PC-3 (cell line): ENCODE measurements around the gene MACROD2.

Source experiments
- CTCF ChIP-seq: fragments of 300-600 bp; sonication (generic); conservative IDR thresholded peaks from 2 replicates; pipeline ENCODE4 v1.5.1; 2017; ENCODE audit warnings: antibody characterized with exemption, low read depth, mild to moderate bottlenecking, low read length
- EZH2 ChIP-seq: fragments of 300-600 bp; sonication (generic); IDR thresholded peaks from one replicate; pipeline ENCODE4 v1.6.1; 2017; ENCODE audit warnings: antibody characterized with exemption, mild to moderate bottlenecking, low read length; ENCODE audit not compliant: unreplicated experiment
- EZH2phosphoT487 ChIP-seq: fragments of 300-600 bp; sonication (generic); IDR thresholded peaks from 2 replicates; pipeline ENCODE4 v1.6.1; 2018; ENCODE audit warnings: mild to moderate bottlenecking, antibody characterized with exemption, low read length, borderline replicate concordance

- TF ChIP-seq CTCF (no peak), EZH2 (no peak), EZH2phosphoT487 (no peak)
These were observed 729.2 kb downstream of the MACROD2 start for GRCh38 chr20:14724468-14724867.
